OCI-LY3 (cell line): ENCODE results near the gene KRT84.

Experiments
- H2AFZ ChIP-seq: fragments of 200-600, 300-600 bp; shearing (Covaris generic); 2 replicates; pipeline ENCODE4 v1.6.0; 2014; ENCODE audit warnings: antibody characterized with exemption, low read depth, low read length
- H3K27ac ChIP-seq: fragments of 200-600, 300-600 bp; sonication (generic); 2 replicates; pipeline ENCODE4 v1.5.1; 2014; ENCODE audit warnings: mild to moderate bottlenecking, low read length, moderate library complexity, mixed read lengths
- H3K27me3 ChIP-seq: fragments of 200-600, 300-600 bp; sonication (generic); 2 replicates; pipeline ENCODE4 v1.6.1; 2014; ENCODE audit warnings: low read depth, low read length, mixed read lengths
- H3K36me3 ChIP-seq: fragments of 200-600, 300-600 bp; sonication (generic); replicated peaks from 2 replicates; pipeline ENCODE3; 2014; ENCODE audit warnings: low read depth, low read length, mixed read lengths
- H3K4me1 ChIP-seq: fragments of 300-600, 200-600 bp; sonication (generic); 2 replicates; pipeline ENCODE4 v1.6.1; 2014; ENCODE audit warnings: low read length, mixed read lengths
- H3K4me2 ChIP-seq: fragments of 200-600, 300-600 bp; sonication (generic); 2 replicates; pipeline ENCODE4 v1.6.1; 2014; ENCODE audit warnings: low read length, mixed read lengths
- H3K4me3 ChIP-seq: fragments of 300-600, 200-600 bp; sonication (generic); 2 replicates; pipeline ENCODE4 v1.5.1; 2014; ENCODE audit warnings: antibody characterized with exemption, mild to moderate bottlenecking, low read length, moderate library complexity
- H3K79me2 ChIP-seq: fragments of 300-600, 200-600 bp; shearing (Covaris generic); 2 replicates; pipeline ENCODE4 v1.6.1; 2014; ENCODE audit warnings: mild to moderate bottlenecking, low read length, mixed read lengths
- H3K9ac ChIP-seq: fragments of 300-600, 200-600 bp; shearing (Covaris generic); 2 replicates; pipeline ENCODE4 v1.6.0; 2014; ENCODE audit warnings: mild to moderate bottlenecking, low read length, moderate library complexity
- H3K9me3 ChIP-seq: fragments of 200-600, 300-600 bp; shearing (Covaris generic); 2 replicates; pipeline ENCODE4 v1.6.1; 2014; ENCODE audit warnings: low read length, mixed read lengths; ENCODE audit not compliant: insufficient read depth
- H4K20me1 ChIP-seq: fragments of 200-600, 300-600 bp; sonication (generic); 2 replicates; pipeline ENCODE4 v1.6.1; 2016; ENCODE audit warnings: low read length, mixed read lengths; ENCODE audit not compliant: insufficient read depth
- EZH2phosphoT487 ChIP-seq: fragments of 200-600 bp; shearing (Covaris generic); IDR thresholded peaks from 2 replicates; pipeline ENCODE4 v1.6.1; 2018; ENCODE audit warnings: antibody characterized with exemption, mixed run types, low read depth
- TF ChIP-seq, protein P1 (sequence below): fragments of 200-600, 300-600 bp; sonication (generic); IDR thresholded peaks from 2 replicates; pipeline ENCODE4 v1.5.1; 2014; ENCODE audit warnings: antibody characterized with exemption, low read length, low read depth

KRT84 gene

GRCh38 chr12:52350786-52351185, 34.7 kb downstream of the KRT84 start:
- Histone ChIP-seq H3K9me3 (no peaks in the 10 kb centered on the region), H2AFZ (no peak overlapping the region), H3K4me3 (no peak overlapping the region), H3K27me3 (peaks cover 55% of the 10 kb centered on the region), H3K27ac (no peak overlapping the region), H3K4me1 (no peaks in the 10 kb centered on the region), H4K20me1 (no peaks in the 10 kb centered on the region), H3K4me2 (no peak overlapping the region), H3K36me3 (no peaks in the 10 kb centered on the region), H3K9ac (no peak overlapping the region), H3K79me2 (no peaks in the 10 kb centered on the region)
- TF ChIP-seq, protein P1, sequence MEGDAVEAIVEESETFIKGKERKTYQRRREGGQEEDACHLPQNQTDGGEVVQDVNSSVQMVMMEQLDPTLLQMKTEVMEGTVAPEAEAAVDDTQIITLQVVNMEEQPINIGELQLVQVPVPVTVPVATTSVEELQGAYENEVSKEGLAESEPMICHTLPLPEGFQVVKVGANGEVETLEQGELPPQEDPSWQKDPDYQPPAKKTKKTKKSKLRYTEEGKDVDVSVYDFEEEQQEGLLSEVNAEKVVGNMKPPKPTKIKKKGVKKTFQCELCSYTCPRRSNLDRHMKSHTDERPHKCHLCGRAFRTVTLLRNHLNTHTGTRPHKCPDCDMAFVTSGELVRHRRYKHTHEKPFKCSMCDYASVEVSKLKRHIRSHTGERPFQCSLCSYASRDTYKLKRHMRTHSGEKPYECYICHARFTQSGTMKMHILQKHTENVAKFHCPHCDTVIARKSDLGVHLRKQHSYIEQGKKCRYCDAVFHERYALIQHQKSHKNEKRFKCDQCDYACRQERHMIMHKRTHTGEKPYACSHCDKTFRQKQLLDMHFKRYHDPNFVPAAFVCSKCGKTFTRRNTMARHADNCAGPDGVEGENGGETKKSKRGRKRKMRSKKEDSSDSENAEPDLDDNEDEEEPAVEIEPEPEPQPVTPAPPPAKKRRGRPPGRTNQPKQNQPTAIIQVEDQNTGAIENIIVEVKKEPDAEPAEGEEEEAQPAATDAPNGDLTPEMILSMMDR, result no peak
- TF ChIP-seq EZH2phosphoT487, result no peak

- Histone ChIP-seq H3K36me3 (no peaks in the 10 kb centered on the region), H3K27ac (no peak overlapping the region), H3K4me1 (no peaks in the 10 kb centered on the region), H3K27me3 (peaks cover 53% of the 10 kb centered on the region), H3K9ac (no peak overlapping the region), H3K79me2 (no peaks in the 10 kb centered on the region), H3K4me3 (no peak overlapping the region), H3K4me2 (no peak overlapping the region), H3K9me3 (no peaks in the 10 kb centered on the region), H4K20me1 (no peaks in the 10 kb centered on the region), H2AFZ (no peak overlapping the region)
- no peak for TF ChIP-seq EZH2phosphoT487
- TF ChIP-seq, protein P1, result no peak
Measured at GRCh38 chr12:52350021-52350620, 35.3 kb downstream of the KRT84 start.

GRCh38 chr12:52349196-52349595, 36.3 kb downstream of the KRT84 start:
- H3K4me3 ChIP-seq, result no peak overlapping the region
- H3K4me1 ChIP-seq, result no peaks in the 10 kb centered on the region
- no peak overlapping the region for H3K4me2 ChIP-seq
- H3K79me2 ChIP-seq, result no peaks in the 10 kb centered on the region
- no peak for TF ChIP-seq EZH2phosphoT487
- TF ChIP-seq, protein P1, result no peak
- peaks cover 43% of the 10 kb centered on the region for H3K27me3 ChIP-seq
- H4K20me1 ChIP-seq, result no peaks in the 10 kb centered on the region
- no peaks in the 10 kb centered on the region for H3K36me3 ChIP-seq
- no peaks in the 10 kb centered on the region for H3K9me3 ChIP-seq
- no peak overlapping the region for H3K27ac ChIP-seq
- H3K9ac ChIP-seq, result no peak overlapping the region
- no peak overlapping the region for H2AFZ ChIP-seq

- H3K36me3 ChIP-seq, result no peaks in the 10 kb centered on the region
- H2AFZ ChIP-seq, result no peak overlapping the region
- no peak overlapping the region for H3K4me3 ChIP-seq
- peaks cover 39% of the 10 kb centered on the region for H3K27me3 ChIP-seq
- no peak overlapping the region for H3K27ac ChIP-seq
- no peak for TF ChIP-seq EZH2phosphoT487
- TF ChIP-seq, protein P1, result no peak
- no peaks in the 10 kb centered on the region for H4K20me1 ChIP-seq
- no peak overlapping the region for H3K4me2 ChIP-seq
- H3K9ac ChIP-seq, result no peak overlapping the region
- H3K4me1 ChIP-seq, result no peaks in the 10 kb centered on the region
- no peaks in the 10 kb centered on the region for H3K9me3 ChIP-seq
- H3K79me2 ChIP-seq, result no peaks in the 10 kb centered on the region
Measured at GRCh38 chr12:52347551-52348510, 37.6 kb downstream of the KRT84 start.
